Lower leg skin (tissue), 4 donors: Measurements from ENCODE around the gene SIGLEC10. TPM values are rescaled to one million over a fixed set of nuclear protein-coding genes. Genes with fewer than 3 reads are reported as not detected.

Experiments used
- DNase-seq, 2 donors: peaks; one replicate each; pipeline ENCODE4 v3.0.0-alpha.2; 2019; ENCODE audit warnings: low spot score in 2 of 2
- H3K4me3 ChIP-seq: fragments of 200-600 bp; sonication (generic); 2 replicates; pipeline ENCODE4 v1.5.1; 2017; ENCODE audit warnings: mild to moderate bottlenecking, low read depth; ENCODE audit not compliant: poor library complexity, severe bottlenecking
- CTCF ChIP-seq, 3 donors: fragments of 450-650 bp; IDR thresholded peaks; one replicate each; pipeline ENCODE4 v1.5.1; 2016; ENCODE audit warnings: antibody characterized with exemption in 3 of 3, mild to moderate bottlenecking in 3 of 3, moderate library complexity in 2 of 3
- POLR2A ChIP-seq, 2 donors: fragments of 450-650 bp; IDR thresholded peaks; one replicate each; pipeline ENCODE4 v1.6.1; 2016 to 2017; ENCODE audit warnings: antibody characterized with exemption in 2 of 2, mild to moderate bottlenecking in 1 of 2, moderate library complexity in 1 of 2
- WGBS, 2 donors: methylation state at CpG; one replicate each; pipeline ENCODE4 v1.1.5; 2018; 5-methylcytosine and 5-hydroxymethylcytosine counted together
- intact Hi-C: fragments of 100-400 bp; cut with DNase I; formaldehyde crosslinking; loops from one replicate; pipeline ENCODE4 v1.15.0; 2023; ENCODE audit warnings: low total_unique reads
- total RNA-seq, 4 donors: library from RNA; depleted of rRNA; stranded (reverse); fragments of >200 nt; gene quantifications; one replicate each; pipeline ENCODE4 v1.1.0, GENCODE V29; 2016

SIGLEC10 gene
- total RNA-seq, 4 donors from 2014 or later: 0.53 to 8.6 (median 1.8) TPM

GRCh38 chr19:51461723-51462161 is 44.3 kb upstream of the SIGLEC10 start:
- 66 to 76% methylated on average over 7 to 8 of the region's 8 CpGs for WGBS, 2 donors

GRCh38 chr19:51460164-51460992 is 42.9 kb upstream of the SIGLEC10 start:
- intact Hi-C loops: no loop called here
- 56 to 60% methylated on average over 13 of the region's 13 CpGs for WGBS, 2 donors
- no peak overlapping the region for H3K4me3 ChIP-seq
- DNase-seq: peak in 1 of 2 donors; percentile 32
- TF ChIP-seq POLR2A (IDR thresholded peaks at IDR 0.05) (no peak), CTCF (IDR thresholded peaks at IDR 0.05) (no peak)

More at GRCh38 chr19:51461723-51462161, 44.3 kb upstream of the SIGLEC10 start:
- H3K4me3 ChIP-seq: no peak overlapping the region
- TF ChIP-seq POLR2A (IDR thresholded peaks at IDR 0.05) (no peak), CTCF (IDR thresholded peaks at IDR 0.05) (no peak)
- peak in 1 of 2 donors; percentile 81 for DNase-seq
- intact Hi-C loops: no loop called here

- DNase-seq: peak in 1 of 2 donors; percentile 67
- H3K4me3 ChIP-seq: no peak overlapping the region
- no peak for TF ChIP-seq CTCF (IDR thresholded peaks at IDR 0.05)
- no peak for TF ChIP-seq POLR2A (IDR thresholded peaks at IDR 0.05)
- WGBS, 2 donors: 72 to 74% methylated on average over 14 of the region's 14 CpGs
- intact Hi-C loops: no loop called here
Measured at GRCh38 chr19:51458899-51459505, 41.6 kb upstream of the SIGLEC10 start.

GRCh38 chr19:51458051-51458645 is 40.7 kb upstream of the SIGLEC10 start, which contains the start of gene SIGLEC8:
Gene SIGLEC8 (minus strand): TSS chr19:51458454. CDS start chr19:51458387, 67 bp downstream.
- WGBS, 2 donors: 57 to 65% methylated on average over 10 of the region's 10 CpGs
- peak in 1 of 2 donors; percentile 81 for DNase-seq
- no peak within 1 kb of the TSS for H3K4me3 ChIP-seq
- intact Hi-C loops: no loop called here
- TF ChIP-seq CTCF (IDR thresholded peaks at IDR 0.05): no peak
- no peak for TF ChIP-seq POLR2A (IDR thresholded peaks at IDR 0.05)

- intact Hi-C loops: no loop called here
- WGBS, 2 donors: 81 to 85% methylated on average over 11 of the region's 11 CpGs
- DNase-seq: no peak
- no peak overlapping the region for H3K4me3 ChIP-seq
- TF ChIP-seq CTCF (IDR thresholded peaks at IDR 0.05): no peak
- no peak for TF ChIP-seq POLR2A (IDR thresholded peaks at IDR 0.05)
Measured at GRCh38 chr19:51457351-51458013, 40.0 kb upstream of the SIGLEC10 start.
